Left forelimb (tissue), 1 donor: ENCODE results near the gene MUSK.
"Not testable (repeated sequence)": the region's sequence is repeated elsewhere in the genome, so short reads cannot be mapped to it uniquely, and the experiment has no call there.

Experiments
- DNase-seq: peaks from one replicate; pipeline ENCODE4 v3.0.0-alpha.2; 2018; ENCODE audit warnings: low spot score

MUSK gene

DNA sequence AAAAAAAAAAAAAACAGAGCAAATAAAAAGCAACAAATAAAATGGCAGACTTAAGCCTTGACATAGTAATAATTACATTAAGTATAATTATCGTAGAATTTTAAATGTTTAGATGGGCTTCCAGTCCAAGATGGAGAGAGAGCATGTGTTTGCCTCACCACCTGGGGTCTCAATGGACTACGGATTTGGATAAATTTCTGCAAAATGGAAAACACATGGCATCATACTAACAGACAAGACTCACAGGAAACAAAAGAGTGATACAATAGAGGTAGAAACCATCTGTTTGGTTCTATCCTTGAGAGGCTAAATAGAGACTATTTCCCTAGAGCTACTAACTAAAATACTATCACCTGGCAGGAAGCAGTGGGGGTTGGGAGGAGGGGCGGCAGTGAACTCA lies 144.3 kb downstream of the MUSK start:
- DNase-seq = no peak

- DNase-seq = no peak
Observed at GRCh38 chr9:110814159-110814558, 145.6 kb downstream of the MUSK start.

DNA sequence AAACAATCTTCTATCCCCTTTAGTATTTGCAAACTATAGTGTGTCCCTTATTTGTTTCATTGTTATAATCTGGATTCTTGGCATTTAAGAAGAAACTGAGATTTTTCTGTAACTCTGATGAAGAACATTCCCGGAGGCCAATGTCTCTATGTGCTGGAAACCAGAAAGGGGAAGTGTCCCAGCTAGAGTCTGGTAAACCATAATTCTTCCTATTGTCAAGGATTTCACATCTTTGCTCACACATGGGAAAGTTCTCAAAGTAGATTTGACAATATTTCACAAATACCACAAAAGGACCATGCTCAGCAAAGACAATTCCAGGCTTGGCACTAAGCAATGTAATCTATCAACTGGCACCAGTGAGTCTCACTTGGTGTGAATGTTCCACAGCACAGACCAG lies 146.8 kb downstream of the MUSK start:
- DNase-seq = no peak

- DNase-seq = no peak
Observed at GRCh38 chr9:110820381-110820780, 151.8 kb downstream of the MUSK start.

DNA sequence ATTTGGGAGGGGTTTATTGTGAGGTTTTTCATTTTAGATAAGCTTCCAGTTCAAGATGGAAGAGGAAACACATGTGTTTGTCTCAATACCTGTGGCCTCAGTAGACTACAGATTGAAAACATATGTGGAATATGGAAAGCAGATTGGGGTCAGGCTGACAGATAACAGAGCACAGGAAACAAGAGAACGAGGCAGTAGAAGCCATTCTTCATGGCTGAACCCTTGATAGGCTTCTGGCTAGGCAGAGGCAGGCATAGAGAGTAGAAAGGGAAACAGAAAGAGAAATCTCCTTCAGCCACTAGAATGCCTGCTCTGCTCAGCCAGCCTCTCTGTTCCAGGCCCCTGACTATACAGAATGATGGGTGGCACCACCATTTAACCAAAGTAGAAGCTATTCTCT lies 152.5 kb downstream of the MUSK start:
- DNase-seq = no peak

GRCh38 chr9:110825129-110825528 lies 156.5 kb downstream of the MUSK start:
- DNase-seq = not testable (repeated sequence)

GRCh38 chr9:110825950-110826349 lies 157.4 kb downstream of the MUSK start:
- DNase-seq = no peak

GRCh38 chr9:110826400-110826799 lies 157.8 kb downstream of the MUSK start:
- not testable (repeated sequence) for DNase-seq

DNA sequence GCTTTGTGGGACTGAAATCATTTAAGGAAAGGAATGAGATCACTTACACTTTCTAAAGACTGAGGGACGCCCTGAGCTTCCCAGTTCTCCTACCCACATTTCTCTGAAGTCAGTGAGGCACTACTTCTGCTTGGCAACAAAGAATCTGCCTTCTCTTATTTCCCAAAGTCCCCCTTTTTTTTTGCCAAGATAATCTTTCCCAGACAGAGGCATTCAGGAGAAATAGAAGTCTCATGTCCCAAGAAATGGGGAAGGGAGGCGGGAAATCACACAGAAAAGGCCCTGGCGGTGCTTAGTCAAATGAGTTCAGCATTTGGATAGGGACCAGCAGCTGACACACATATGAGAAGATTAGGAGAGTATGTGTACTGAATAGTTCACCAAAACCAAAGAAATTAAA lies 159.7 kb downstream of the MUSK start:
- no peak for DNase-seq

GRCh38 chr9:110830495-110830894 lies 161.9 kb downstream of the MUSK start:
- no peak for DNase-seq

- DNase-seq = no peak
Observed at GRCh38 chr9:110832926-110833325, 164.3 kb downstream of the MUSK start.

- no peak for DNase-seq
Observed at GRCh38 chr9:110835404-110835803, 166.8 kb downstream of the MUSK start.

DNA sequence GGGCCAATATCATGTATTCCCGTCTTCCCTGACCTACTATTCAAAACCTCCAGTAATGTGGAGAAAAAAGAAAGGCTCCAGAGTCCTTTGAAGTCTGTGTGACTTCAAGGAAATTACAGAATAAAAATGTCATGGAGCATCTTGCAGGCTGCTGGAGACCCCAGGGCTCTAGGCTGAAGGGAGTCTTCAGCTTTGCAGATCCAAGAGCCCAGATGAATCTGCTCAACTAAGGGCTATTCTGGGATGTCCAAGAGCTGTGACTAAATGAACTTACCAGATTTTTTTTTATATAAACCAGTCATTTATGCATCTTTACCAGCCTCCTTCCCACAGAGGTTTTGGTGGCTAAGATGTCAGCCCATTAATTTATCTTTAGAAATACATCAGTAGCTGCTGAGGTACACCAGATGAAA lies 167.3 kb downstream of the MUSK start:
- DNase-seq = no peak

DNA sequence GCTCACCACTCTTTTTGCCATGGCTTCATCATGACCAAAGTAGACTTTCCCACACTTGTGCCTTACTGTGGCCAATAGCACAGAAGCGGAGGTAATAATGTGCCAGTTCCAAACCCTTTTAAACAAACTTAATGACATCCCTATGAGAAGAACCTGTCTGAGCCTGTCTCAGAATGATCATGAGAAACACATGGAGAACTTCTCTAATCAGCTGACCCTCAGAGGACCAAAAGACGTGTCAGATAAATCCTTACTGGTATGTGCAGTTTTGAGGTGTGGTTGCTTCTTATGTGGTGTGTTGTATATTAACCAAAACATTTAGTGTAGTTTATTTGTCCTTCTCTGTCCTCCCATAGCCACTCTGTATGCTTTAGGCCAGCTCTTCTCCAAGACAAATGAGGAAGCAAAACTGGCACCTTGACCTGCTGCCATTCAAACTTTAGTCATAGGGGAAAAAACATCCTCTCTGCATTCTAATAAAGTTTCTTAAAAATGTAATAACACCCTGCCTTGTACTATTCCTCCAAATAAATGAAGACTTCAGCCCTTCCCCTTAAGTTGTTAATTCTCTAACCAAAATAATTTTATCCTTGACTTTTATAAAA lies 168.9 kb downstream of the MUSK start:
- DNase-seq = no peak

GRCh38 chr9:110842169-110842568 lies 173.6 kb downstream of the MUSK start:
- DNase-seq = no peak

DNA sequence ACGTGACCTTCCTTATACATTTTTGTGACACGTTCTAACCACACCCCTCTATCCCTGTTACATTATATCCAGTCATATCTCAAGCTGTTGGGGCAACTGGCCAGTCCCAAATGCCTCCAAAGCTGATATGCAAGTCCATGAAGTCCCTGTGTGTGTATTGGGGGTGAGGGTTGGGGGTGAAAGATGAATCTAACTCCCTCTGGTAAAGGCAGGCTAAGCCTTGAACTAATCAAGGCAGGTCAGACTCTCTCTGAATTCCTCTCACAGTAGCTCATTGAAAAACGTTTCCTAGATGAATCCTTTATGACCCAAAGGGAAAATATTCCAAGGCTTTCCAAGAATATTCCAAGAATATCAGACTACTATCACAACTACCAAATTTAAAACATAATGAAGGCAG lies 174.4 kb downstream of the MUSK start:
- no peak for DNase-seq

DNA sequence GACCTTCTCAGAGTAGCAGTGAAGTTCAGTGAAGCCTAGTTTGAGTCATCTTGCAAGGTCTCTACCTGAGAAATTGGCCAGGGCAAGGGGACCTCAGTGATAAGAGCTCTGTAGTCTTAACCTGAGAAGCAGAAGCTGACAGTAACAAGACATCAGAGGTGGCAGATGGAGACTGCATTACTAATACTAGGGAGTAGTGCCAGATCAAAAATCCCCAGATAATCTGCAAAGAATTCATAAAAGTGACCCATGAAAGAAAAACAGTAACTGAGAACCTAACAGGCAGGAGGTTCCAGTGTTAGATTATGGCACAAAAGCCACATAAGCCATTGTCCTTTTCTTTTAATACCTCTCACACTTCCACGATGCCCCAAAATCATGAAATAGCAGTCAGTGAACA lies 175.5 kb downstream of the MUSK start:
- no peak for DNase-seq

DNA sequence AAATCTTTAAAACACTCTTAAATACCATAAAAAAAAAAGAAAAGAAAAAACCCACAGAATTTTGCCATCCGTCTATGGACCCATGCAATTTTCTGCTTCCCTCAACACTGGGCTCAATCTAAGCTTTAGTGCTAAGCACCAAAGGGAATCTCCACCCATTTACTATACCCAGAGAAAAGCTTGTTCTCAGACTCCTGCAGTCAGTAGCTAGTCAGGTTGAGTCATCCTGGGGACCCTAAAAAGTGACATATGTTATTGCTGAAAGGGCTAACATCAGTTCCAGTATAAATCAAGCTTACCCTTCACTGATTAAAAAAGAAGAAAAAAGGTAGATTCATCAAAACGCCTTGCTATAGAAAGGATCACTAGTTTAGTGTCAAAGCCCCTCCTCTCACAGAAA lies 177.6 kb downstream of the MUSK start:
- no peak for DNase-seq

- DNase-seq = no peak
Observed at GRCh38 chr9:110847671-110848070, 179.1 kb downstream of the MUSK start.

GRCh38 chr9:110850401-110851135 lies 182.0 kb downstream of the MUSK start:
- DNase-seq = no peak
